HG02623 (cell line): ENCODE data around the gene TRRAP.

Source experiments
- ATAC-seq: cut with Tn5 transposase; IDR thresholded peaks from one replicate; pipeline ENCODE4 v1.9.1; 2021; ENCODE audit warnings: moderate library complexity; ENCODE audit not compliant: unreplicated experiment

The TRRAP gene

DNA sequence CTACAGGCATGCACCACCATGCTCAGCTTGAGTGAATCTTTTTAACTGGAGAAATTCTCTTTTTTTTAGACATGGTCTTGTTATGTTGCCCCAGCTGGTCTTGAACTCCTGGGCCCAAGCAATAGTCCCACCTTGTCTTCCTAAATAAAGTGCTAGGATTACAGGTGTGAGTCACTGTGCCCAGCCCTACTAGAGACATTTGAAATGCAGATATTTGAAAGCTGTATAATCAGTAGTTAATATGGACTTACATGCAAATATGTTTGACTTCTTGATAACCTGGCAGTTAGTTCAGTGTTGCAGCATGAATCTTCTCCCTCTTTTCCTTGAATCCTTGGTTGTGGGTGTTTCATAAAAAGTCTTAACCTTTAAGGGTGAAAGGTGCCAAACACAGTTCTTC is 8.7 kb downstream of the TRRAP start:
- ATAC-seq = no peak

DNA sequence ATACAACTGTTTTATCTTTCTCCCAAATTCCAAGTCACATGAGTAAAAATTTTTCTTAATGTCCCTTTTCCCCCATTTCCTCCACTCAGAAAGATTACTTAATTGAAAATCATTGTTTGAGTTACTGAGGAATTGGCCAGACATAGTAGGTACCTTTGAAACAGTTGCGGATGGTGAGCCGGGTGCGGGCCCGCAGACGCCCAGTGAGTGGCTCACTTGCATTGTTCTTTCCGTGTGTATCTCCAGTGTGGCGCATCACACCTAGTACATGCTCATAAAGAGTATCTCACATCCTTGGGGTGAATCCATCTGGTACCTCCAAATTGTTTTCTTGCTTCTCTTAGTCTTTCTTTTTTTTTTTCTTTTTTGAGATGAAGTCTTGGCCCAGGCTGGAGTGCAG is 14.3 kb downstream of the TRRAP start:
- ATAC-seq = no peak

GRCh38 chr7:98899816-98900215 is 21.5 kb downstream of the TRRAP start:
- no peak for ATAC-seq

GRCh38 chr7:98900815-98901214 is 22.5 kb downstream of the TRRAP start:
- ATAC-seq = no peak

GRCh38 chr7:98902523-98902922 is 24.2 kb downstream of the TRRAP start:
- no peak for ATAC-seq

DNA sequence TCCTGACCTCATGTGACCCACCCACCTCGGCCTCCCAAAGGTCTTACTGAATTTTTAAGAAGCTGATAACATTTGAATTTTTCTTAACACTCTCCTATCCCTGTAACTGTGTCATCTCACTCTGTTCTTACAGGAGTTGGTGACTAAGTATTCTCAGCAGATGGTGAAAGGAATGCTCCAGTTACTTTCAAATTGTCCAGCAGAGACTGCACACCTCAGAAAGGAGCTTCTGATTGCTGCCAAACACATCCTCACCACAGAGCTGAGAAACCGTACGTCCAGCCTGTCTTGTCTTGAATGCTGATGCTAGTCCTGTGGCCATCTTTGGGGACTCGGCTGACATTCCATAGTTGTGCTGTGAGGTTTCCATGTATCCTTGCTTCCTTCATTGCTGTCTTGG is 24.9 kb downstream of the TRRAP start:
- no peak for ATAC-seq

DNA sequence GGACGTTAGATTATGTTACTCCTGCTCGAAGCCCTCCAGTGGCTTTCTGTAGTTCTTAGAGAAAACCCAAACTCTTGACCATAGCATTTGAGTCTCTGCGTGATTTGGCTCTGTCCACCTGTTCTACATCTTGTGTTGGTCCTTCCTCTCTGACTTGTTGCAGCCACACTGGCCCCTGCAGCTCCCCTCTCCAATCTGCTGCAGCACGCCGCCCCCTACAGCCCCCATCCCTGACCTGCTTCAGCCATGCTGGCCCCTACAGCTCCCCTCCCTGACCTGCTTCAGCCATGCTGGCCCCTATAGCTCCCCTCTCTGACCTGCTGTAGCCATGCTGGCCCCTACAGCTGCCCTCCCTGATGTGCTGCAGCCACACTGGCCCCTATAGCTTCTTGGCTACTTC is 29.2 kb downstream of the TRRAP start:
- no peak for ATAC-seq

DNA sequence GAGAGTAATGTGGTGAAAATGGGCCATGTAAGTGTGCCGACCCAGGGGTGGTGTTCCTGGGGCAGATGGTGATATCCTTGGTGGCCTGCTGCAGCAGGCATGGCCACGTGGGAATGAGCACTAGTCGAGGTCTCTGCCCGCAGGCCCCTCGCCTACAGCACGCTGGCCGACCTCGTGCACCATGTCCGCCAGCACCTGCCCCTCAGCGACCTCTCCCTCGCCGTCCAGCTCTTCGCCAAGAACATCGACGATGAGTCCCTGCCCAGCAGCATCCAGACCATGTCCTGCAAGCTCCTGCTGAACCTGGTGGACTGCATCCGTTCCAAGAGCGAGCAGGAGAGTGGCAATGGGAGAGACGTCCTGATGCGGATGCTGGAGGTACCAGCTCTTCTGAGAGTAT is 30.3 kb downstream of the TRRAP start:
- no peak for ATAC-seq

- no peak for ATAC-seq
These were observed 31.2 kb downstream of the TRRAP start for GRCh38 chr7:98909487-98909886.

GRCh38 chr7:98910427-98910826 is 32.1 kb downstream of the TRRAP start:
- no peak for ATAC-seq

GRCh38 chr7:98911916-98912315 is 33.6 kb downstream of the TRRAP start:
- ATAC-seq = no peak

DNA sequence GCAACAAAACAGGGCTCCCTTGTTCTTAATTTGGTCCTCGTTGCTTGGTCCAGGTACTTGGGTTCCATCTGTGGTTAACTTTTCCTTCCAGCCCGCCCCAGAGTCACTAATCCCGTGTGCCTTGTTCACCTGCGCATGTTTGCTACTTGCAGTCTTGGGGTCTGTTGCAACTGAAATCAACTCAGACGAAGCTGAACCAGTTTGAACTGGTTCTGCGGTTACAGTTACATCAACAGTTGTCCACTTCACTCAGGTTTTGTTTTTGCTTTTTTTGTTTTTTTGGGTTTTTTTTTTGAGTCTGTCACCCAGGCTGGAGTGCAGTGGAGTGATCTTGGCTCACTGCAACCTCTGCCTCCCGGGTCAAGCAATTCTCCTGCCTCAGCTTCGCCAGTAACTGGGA is 34.7 kb downstream of the TRRAP start:
- ATAC-seq = no peak

DNA sequence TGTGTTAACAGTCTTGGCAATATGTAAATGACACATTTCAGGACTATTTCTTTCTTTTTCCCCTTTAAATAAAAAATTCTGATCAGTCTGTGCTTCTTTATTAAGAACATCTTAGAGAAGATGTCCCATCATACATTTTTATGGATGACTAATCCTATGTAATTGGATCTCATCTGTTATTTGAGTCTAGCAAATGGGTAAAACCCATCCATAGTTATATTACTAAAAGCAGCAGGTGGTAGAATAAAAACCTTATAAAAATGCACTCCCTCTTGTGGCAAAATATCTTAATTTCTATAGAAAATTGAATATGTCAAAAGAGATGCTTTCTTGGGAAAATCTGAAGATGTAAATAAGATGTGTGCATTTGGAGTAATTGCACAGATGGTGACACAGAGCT is 35.3 kb downstream of the TRRAP start:
- ATAC-seq = no peak

DNA sequence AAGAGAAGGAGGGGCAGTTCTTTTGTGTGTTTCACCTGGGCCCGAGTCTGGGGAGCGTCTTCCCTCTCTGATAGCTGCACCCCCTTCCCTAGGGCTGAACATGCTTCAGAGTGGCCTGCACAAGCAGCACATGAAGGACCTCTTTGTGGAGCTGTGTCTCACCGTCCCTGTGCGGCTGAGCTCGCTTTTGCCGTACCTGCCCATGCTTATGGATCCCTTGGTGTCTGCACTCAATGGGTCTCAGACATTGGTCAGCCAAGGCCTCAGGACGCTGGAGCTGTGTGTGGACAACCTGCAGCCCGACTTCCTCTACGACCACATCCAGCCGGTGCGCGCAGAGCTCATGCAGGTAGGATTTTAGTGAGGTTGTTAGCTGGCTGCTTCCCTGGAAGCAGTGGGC is 39.0 kb downstream of the TRRAP start:
- ATAC-seq = no peak

DNA sequence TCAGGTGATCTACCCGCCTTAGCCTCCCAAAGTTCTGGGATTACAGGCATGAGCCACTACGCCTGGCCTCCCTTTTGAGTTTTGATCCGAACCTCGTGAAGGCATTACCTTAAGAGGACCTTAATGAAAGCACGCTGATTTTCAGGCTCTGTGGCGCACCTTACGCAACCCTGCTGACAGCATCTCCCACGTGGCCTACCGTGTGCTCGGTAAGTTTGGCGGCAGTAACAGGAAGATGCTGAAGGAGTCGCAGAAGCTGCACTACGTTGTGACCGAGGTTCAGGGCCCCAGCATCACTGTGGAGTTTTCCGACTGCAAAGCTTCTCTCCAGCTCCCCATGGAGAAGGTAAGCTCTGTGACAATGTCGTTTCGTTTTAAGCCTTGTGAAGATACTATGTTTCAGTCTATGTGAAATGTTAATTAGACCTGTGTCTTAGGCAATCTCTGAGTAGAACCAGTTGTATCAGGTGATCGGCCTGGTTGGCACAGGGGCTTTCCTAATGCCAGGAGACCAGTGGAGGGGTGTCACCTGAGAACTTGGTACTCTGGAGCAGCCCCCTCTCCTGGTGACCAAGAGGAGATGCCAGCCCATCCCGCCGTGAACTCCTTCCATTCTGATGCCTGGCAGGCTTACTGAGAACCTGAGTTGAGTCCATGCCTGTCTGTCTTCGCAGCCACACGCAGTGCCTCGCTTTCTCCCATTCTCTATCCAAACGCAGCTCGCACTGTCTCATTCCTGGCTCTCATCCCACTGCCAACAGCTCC is 43.5 kb downstream of the TRRAP start:
- ATAC-seq = no peak

DNA sequence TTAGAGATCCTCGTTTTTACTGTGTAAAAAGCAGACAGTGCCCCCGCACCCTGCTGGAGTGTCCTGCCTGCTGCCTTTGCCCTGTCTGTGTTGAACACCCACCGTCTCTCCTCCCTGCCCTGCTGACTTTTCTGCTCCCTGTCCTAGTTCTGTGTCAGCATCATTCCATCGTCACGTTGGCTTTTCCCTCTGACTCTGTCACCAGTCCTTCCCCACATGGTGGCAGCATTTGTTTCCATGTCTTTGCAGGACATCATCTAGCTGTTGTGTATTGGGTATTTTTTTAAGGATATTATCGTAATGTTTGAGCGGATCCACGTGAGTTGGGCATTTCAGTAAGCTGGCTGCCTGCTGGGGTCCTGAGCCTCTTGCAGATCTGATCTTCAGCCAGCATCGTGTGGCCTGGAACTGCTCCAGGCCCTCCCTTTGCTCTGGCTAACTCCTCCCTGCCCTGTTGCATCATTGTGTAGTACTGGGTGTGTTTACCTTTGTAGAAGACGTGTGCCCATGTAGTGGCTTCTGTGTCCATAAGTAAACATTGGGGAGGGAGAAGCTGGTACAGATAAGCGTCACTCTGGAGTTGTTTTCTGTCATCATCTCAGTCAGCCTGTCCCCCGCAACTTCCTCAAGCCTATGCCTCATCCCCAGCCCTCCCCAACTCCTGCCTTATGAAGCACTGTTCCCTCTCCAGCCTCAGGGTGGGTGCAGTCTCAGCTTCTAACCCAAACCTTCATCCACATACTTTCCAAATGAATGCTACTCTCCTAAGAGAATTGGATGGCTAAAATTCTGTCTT is 44.3 kb downstream of the TRRAP start:
- no peak for ATAC-seq

GRCh38 chr7:98923512-98923911 is 45.2 kb downstream of the TRRAP start:
- no peak for ATAC-seq

- no peak for ATAC-seq
These were observed 48.8 kb downstream of the TRRAP start for GRCh38 chr7:98927125-98927524.

DNA sequence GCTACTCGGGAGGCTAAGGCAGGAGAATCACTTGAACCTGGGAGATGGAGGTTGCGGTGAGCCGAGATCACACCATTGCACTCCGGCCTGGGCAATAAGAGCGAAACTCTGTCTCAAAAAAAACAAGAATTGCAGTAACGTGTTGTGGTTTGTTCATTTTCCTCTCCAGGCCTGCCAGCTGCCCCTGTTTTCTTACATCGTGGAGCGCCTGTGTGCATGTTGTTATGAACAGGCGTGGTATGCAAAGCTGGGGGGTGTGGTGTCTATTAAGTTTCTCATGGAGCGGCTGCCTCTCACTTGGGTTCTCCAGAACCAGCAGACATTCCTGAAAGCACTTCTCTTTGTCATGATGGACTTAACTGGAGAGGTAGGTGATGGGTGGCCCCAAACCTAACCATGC is 52.1 kb downstream of the TRRAP start:
- ATAC-seq = no peak

DNA sequence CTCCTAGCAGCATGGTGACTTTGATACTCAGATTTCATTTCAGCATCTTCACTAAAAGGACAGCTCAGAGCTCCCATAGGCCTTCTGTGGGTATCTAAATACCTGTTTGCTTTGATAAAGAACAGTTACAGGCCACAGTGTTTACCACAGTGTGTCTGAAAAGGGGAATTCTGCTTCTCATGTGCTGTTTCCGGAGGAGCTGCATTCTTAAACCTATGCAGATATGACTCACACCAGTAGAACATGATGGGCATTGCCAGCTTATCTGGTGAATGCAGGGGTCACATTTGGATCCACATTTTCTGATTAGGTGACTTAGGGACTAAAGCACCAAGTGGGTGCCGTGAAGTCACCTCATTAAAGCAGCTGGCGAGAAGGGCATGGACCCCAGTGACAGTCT is 52.6 kb downstream of the TRRAP start:
- no peak for ATAC-seq

DNA sequence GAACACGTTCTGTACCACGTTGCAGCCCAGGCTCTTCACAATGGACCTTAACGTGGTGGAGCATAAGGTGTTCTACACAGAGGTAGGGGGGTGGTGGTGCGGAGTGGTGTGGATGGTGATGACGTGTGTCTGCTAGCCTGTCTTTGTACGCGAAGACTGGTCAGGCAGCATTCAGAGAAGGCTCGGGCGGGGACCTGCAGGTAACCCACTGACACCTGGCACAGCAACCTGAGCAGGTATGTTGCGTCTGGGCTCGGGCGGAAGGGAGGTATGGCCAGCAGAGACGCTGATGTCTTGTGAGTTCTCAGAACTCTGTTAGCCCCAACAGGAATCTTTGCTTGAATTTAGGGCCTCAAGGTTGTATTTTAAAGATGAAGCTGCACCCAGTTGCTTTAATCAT is 55.0 kb downstream of the TRRAP start:
- no peak for ATAC-seq

DNA sequence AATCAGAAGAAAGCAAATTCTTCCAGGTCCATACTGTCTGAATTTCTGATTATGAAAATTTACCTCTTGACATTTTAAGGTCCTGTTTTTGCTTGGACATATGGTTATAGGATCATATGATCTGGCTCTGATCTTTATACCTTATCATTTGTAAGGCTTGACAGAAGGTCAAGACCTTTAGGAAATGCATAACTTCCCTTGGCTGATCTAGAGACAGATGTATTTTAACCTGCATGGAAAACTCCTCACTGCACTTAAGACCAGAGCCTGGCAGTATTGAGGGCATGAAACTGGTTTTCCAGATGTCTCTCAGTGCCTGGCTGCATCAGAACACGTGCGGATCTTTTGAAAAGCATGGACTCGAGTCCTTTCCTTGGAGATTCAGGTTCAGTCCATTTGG is 55.9 kb downstream of the TRRAP start:
- ATAC-seq = no peak

DNA sequence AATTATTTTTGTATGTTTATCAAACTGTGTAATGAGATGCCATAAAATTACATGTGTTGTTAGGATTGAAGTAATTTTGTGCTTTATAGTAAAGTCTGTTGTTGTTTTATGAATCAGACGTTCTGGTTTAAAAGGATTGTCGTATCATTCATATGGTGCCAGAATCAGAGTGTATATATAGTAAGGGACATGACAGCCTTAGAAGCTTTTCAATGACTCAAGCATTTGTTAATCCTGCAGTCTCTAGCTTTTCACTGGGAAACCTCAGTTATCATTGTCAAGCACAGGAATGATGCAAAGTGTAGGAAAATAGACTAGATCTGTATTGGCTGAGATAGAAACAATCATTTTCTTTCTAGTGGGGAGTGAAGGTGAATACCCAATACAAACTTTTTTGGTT is 57.5 kb downstream of the TRRAP start:
- no peak for ATAC-seq
